Peyer's patch (tissue), 4 donors: ENCODE measurements around the gene TRIO.

Experiments used
- CTCF ChIP-seq, 6 experiments: fragments of 450-650 bp in 4 of 6; fragments of 200-600 bp in 2 of 6; sonication (generic) in 1 of 6; IDR thresholded peaks; one replicate each; pipeline ENCODE4 v1.5.1; 2017 to 2019; ENCODE audit warnings: antibody characterized with exemption in 6 of 6, mild to moderate bottlenecking in 3 of 6, moderate library complexity in 1 of 6
- POLR2A ChIP-seq, 2 donors: fragments of 450-650 bp; IDR thresholded peaks; one replicate each; pipeline ENCODE4 v1.5.1; 2017; ENCODE audit warnings: antibody characterized with exemption in 2 of 2, mild to moderate bottlenecking in 2 of 2, moderate library complexity in 2 of 2

- TF ChIP-seq CTCF (IDR thresholded peaks at IDR 0.05) (no peak), POLR2A (IDR thresholded peaks at IDR 0.05) (no peak)
Observed at GRCh38 chr5:14240359-14240758, 97.2 kb downstream of the TRIO start.
